NCI-H1417 (cell line): ENCODE data around the gene GADD45A.
A peak's percentile ranks its signal among the peaks of the same experiment; 100 is the strongest.
"Not testable (repeated sequence)": the region's sequence is repeated elsewhere in the genome, so short reads cannot be mapped to it uniquely, and the experiment has no call there.

Experiments
- DNase-seq, 3 experiments: peaks; one replicate each; lab custom pipeline; 2025; lab: John Stamatoyannopoulos, UW

GADD45A gene, protein sequence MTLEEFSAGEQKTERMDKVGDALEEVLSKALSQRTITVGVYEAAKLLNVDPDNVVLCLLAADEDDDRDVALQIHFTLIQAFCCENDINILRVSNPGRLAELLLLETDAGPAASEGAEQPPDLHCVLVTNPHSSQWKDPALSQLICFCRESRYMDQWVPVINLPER

GRCh38 chr1:67685067-67685557 lies at the start of gene GADD45A:
Gene GADD45A, plus strand, starts transcription at chr1:67685201. Its CDS starts 294 bp downstream, at chr1:67685495.
- peak; percentile 97 to 99 (median 98) for DNase-seq

- no peak for DNase-seq
Measured at GRCh38 chr1:67636146-67636545, 48.9 kb upstream of the GADD45A start.

- DNase-seq = no peak
Measured at GRCh38 chr1:67639361-67639760, 45.6 kb upstream of the GADD45A start.

- DNase-seq = no peak
Measured at GRCh38 chr1:67642629-67643028, 42.4 kb upstream of the GADD45A start.

GRCh38 chr1:67644566-67644965 lies 40.4 kb upstream of the GADD45A start:
- no peak for DNase-seq

DNA sequence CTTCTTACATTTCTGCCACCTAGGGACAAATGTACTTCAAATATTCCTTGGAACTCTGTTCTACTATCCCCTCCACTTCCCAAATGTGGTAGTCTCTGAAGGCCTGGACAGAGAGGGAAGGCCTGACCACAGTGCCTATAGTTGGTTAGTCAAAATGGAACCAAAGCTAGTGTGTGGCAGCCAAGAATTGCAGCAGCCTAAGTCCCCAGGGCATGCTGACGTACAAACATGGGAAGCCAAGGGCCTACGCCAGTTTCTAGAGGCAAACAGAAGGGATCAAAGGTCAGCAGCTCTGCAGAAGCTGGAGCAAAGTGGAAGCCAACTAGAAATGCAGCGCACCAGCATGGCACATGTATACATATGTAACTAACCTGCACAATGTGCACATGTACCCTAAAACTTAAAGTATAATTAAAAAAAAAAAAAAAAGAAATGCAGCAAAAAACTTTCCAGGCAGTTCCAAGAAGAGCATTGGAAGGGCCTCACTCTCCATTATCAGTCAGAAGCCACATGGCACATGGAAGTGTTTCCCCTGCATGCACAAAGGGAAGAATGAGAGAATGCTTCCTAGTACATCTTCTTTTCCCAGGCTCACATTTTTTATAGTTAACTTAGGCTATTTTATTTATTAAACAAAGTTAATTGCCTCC lies 39.4 kb upstream of the GADD45A start:
- peak in 2 of 3 experiments; percentile 3 to 7 for DNase-seq

DNA sequence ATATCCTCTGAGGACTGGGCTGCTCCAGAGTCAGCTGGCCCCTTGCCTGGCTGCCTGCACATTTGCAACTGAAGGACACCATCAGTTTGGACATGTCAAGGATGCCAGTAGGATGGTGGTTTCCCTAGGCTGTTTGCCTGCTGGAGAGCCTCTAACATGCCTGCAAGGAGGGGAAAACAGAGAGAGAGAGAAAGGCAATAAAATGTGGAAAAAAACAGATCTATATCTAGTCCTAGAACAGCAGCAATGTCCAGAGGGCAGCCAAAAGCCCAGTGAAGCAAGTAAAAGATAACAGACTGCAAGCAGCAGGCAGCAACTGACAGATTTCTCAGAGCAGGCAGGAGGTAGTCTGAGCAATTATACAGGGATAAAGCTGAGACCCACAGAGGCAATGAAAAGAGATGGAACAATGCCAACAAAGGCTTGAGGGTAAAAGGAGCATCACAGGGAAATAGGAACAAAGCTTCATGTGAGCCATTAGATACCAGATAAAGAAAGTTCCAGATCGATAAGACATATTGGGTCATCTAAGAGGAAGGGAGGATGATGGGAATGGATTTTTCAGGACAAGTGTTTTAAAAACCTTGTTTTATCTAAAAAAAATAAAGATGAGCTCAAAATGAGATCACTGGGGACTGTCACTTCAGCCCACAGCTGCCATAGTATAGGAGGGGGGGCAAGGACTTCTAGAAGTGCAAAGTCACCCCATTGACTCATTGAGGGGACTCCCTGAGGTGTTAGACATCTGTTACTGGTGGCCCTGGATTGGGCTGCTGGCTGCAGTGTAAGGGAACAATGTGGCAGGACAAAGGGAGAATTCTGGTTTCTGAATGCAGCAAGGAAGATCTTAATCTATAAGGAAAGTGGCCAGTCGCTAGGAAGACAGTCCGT lies 38.6 kb upstream of the GADD45A start:
- DNase-seq = peak; percentile 56 to 89 (median 59)

GRCh38 chr1:67647036-67647798 lies 37.8 kb upstream of the GADD45A start:
- no peak for DNase-seq

DNA sequence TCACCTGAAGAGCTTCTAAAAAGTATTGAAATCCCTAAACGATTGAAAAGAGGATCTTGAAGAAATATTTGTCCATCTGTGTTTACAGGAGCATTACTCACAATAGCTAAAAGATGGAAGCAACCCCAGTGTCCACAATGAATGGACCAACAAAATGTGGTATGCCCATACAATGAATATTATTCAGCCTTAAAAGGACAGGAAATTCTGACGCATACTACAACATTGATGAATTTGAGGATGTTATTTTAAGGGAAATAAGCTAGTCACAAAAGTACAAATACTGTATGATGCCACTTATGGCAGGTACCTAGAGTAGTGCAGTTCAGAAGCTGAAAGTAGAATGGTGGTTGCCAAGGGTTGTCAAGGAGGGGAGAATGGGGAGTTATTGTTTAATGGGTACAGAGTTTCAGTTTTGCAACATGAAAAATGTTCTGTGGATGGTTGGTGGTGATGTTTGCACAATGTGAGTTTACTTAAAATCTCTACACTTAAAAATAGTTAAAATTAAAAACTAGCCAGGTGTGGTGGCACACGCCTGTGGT lies 37.1 kb upstream of the GADD45A start:
- DNase-seq = no peak

DNA sequence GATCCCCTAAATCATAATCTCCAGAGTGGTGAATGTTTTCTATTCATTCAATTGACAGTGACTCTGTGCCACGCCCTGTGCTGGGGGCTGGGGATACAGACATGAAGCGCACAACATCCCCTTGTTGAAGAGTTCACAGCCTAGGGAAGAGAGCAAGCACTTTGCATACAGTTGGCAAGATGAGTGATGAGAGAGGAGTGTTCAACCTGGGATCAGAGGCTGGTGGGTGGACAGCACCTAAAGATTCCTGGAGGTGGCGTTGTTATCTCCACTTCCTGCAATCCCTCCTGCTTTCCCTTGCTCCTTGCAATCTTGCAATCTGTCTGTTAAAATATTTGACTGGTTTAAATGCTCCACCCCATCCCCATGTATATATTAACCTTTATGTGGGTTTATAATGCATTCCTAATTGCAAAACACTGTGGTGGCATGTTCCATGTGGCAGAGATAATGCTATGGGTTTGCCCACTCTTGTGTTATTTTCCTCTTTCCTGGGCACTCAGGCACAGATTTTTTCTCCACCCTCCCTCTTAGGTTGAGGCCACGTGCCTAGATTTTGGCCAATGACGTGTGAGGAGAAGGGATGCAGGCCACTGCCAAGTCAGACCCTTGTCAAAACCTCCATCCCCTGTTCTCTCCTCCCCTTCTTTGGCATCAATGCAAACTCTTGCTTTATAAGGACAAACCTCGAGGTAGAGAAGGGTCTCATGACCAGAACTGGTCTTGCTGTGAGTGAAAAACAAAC lies 36.2 kb upstream of the GADD45A start:
- DNase-seq = no peak

DNA sequence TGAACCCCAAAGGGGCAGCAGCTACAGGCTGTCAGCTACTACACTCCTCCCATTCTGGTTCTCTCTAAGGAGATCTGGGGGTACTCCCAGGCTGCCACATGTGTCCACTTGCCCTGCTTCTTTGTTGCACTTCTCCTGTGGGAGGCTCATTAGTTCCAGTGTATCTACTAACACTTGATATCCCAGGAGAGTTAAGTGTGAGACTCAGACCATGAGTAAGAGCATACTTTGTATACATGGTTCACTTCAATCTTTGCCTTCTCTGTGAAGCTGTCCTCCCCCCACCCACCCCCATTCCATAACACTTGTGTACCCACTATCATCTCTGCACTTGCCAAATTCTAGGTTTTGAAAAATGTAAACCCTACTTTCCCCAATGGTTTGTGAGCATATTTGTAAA lies 34.9 kb upstream of the GADD45A start:
- DNase-seq = no peak

- DNase-seq = no peak
Measured at GRCh38 chr1:67651031-67651430, 34.0 kb upstream of the GADD45A start.

DNA sequence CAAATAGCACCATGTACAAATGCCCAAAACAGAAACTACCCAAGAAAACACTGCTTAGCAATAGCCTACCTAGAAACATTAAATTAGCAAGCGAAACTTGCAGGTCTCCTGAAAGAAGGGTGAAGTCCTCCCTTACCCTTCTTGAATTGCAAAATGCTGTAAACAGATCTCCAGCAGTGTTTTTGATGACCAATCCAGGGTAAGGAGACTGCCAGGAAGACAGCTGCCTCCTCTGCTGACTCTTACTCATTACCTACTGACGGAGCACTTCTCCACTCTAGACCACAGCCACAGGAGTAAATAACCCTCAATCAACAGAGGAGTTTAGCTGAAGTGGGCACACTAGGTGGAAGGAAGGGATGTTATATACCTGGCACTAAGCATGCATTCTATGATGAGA lies 32.2 kb upstream of the GADD45A start:
- DNase-seq = peak; percentile 5 to 68 (median 31)

GRCh38 chr1:67653304-67653703 lies 31.7 kb upstream of the GADD45A start:
- DNase-seq = no peak

DNA sequence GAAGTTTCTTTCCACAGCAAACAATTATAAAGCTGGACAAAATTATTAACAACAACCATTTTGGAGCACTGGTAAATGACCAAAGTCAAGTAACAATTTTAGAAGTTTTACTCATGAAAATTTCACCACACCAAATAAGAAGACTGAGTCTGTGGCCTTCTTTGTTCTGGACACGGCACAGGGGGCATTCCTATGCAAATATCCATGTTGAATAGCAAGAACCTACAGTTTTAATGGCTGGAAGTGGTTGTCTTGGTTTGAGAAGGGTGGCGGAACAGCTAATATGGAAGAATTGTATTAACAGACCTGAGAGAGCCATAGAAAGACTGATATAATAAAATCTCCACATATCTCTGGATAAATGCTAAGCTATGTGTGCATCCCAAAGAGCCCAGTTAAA lies 29.4 kb upstream of the GADD45A start:
- no peak for DNase-seq

DNA sequence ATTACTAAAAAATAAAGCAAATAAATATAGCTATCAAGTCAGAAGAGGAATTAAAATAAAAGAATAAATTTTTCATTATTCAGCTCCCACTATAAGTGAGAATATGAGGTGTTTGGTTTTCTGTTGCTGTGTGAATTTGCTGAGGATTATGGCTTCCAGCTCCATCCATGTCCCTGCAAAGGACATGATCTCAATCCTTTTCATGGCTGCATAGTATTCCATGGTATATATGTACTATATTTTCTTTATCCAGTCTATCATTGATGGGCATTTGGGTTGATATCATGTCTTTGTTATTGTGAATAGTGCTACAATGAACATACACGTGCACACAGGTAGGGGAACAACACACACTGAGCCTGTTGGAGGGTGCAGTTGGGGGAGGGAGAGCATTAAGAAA lies 27.8 kb upstream of the GADD45A start:
- not testable (repeated sequence) for DNase-seq

DNA sequence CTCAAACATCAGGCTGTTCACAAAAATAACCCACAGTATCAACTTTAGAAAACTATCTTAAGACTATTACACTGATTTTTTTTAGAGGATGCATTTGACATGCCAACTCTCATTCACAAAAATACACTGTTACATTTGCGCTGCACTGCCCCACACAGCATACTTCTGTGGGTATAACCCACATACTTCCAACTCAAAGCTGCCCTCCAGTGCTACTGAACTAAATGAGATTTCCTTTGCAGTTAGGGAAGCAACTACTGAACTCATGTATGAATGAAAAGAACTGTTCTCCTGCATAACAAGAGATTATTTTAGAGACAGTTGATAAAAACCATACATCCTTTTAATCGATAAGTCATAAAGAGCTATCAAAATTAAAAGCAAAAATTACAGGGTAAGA lies 25.8 kb upstream of the GADD45A start:
- DNase-seq = no peak

- DNase-seq = no peak
Measured at GRCh38 chr1:67662884-67663283, 22.1 kb upstream of the GADD45A start.

- peak in 1 of 3 experiments; percentile 32 for DNase-seq
Measured at GRCh38 chr1:67664048-67664447, 21.0 kb upstream of the GADD45A start.

- DNase-seq = not testable (repeated sequence)
Measured at GRCh38 chr1:67665307-67665706, 19.7 kb upstream of the GADD45A start.

GRCh38 chr1:67666636-67667035 lies 18.4 kb upstream of the GADD45A start:
- no peak for DNase-seq
